Ureter (tissue), 1 donor: ENCODE measurements around the gene ATF5. TPM values are rescaled to one million over a fixed set of nuclear protein-coding genes. Genes with fewer than 3 reads are reported as not detected.

ENCODE experiments used
- DNase-seq: peaks from one replicate; pipeline ENCODE4 v3.0.0-alpha.2; 2020; ENCODE audit warnings: low spot score
- total RNA-seq: library from RNA; stranded (reverse); gene quantifications from one replicate; pipeline ENCODE4 v1.2.4, GENCODE V29; 2023
- donor health status: DM: yes; HTN: yes; CAD: no.

The ATF5 gene
- total RNA-seq, 1 donor from 2014 or later = 35.5 TPM

GRCh38 chr19:49894879-49895565 is 34.0 kb upstream of the ATF5 start:
- DNase-seq = no peak

DNA sequence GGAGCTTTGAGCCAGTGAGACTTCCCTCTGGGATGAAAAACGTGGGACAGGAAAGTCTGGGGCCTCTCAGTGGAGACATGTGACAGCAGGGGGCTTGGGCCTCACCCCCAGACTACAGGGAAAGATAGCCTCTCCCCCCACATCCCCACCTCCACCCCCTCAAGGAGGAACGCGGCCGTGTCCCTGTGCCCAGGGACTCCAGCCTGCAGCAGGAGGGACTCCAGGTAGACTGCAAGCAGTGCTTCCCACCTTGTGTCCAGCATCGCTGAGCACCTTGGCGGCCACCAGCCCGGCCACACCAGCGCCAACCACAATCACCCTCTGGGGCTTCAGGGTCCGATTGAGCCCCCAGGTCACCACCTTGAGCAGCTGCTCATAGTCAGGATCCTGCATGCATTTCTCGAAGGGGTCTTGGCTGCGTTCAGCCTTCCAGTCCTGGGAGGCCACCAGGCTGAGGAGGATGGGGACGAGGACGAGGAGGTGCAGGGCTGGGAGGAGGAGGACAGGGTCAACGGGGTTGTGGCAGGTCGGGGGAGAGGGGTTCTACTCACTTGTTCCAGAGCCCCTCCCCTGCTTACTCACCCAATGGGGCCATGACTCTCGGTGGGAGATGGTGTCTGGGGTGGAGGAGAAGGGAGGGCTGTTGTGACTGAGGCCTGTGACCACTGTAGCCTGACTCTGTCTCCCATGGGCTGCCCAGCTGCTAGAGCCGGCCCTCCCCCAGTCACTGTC is 33.3 kb upstream of the ATF5 start:
- DNase-seq = no peak

- DNase-seq = peak; percentile 63
Measured at GRCh38 chr19:49896863-49897621, 32.0 kb upstream of the ATF5 start, which contains the start of gene IL4I1. TSS of gene IL4I1 (minus strand) at chr19:49896887. CDS start at chr19:49896160, 727 bp downstream.

DNA sequence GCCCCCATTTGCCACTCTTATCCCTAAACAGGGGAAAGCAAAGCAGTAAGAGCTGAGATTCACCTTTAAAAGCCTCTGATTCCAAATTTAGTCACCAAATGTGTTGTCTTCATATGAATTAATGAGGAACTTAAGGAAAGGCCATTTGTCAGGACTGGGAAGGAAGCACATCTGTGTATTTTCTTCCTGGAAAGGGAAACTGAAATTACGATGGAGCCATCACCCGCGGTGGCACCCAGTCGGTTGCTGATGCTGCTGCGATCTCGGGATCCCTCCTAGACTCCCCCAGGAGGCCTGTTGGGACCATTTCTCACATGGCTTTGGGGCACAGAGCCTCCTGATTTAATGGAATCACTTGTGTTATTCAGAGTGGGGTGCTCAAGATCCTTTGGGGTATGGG is 24.9 kb upstream of the ATF5 start:
- no peak for DNase-seq

DNA sequence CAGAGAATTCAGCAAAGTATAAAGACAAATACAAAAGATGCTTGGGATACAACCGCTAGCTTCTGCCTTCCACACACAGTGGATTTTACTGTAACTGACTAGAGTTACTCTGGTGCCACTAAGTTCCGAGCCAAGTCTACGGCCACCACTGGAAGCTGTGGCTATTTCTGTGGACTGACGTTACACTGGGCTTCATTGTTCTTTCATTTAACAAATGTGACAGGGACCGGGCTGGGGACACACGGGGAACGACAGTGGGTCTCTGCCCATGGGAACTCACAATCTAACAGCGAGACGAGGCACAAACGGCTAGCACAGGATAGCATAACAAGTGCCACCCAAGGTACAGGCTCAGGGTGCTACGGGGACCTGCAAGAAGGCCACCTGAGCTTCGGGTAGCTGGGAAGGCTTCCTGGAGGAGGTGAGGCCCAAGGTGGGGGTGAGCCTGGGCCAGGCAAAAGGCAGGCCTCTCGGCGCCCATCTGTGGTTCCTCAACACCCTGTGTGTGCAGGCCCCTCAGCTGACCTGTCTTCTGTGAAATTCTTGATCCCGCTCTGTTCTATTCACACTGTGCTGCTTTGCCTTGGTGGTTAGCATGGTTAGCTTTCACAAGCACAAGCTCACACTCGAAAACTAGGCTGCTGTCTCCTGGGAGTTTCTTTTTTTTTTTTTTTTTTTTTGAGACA is 22.0 kb upstream of the ATF5 start:
- DNase-seq = no peak

- no peak for DNase-seq
Measured at GRCh38 chr19:49907745-49908446, 21.1 kb upstream of the ATF5 start.

DNA sequence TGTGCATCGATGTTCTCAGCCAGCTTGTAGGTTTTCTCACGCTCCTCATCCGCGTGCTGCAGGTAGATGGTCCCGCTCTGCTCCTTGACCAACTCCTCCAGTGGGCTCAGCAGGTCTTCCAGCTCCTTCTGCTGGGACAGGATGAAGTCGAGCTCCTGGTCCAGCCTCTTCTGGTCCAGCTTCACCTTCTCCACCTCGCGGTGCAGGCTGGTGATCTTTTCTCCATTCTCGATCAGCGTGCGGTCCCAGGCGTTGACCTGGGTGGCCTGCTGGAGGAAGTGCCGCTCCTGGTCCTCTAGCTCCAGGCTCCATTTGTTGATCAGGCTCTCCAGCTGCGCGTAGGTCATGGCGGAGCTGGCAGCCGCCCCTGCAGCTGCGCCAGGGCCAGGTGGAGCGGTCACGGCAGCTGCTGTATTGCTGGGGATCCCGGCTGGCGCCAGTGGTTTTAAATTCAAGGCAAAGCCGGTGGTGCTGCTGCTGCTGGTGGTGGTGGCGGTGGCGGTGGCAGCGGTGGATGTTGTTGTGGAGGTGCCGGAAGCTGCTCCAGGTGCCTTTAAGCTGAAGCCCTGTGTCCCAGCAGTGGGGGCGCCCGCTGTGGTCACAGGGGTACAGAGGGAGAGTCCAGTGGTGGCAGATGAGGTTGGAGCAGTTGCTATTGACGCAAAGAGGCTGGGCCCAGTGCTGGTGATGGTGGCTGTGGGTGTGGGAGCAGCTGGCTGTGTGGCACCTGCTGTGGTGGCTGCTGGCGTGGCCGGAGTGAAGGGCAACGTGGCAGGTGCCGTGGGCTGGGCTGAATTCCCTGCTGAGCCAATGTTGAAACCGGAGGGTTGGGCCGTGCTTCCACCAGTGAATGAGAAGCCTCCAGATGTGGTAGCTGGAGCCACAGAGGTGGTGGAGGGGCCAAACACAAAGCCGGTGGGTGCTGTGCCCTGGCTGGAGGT is 20.3 kb upstream of the ATF5 start:
- DNase-seq = no peak

- DNase-seq = no peak
Measured at GRCh38 chr19:49910179-49910578, 18.8 kb upstream of the ATF5 start.

DNA sequence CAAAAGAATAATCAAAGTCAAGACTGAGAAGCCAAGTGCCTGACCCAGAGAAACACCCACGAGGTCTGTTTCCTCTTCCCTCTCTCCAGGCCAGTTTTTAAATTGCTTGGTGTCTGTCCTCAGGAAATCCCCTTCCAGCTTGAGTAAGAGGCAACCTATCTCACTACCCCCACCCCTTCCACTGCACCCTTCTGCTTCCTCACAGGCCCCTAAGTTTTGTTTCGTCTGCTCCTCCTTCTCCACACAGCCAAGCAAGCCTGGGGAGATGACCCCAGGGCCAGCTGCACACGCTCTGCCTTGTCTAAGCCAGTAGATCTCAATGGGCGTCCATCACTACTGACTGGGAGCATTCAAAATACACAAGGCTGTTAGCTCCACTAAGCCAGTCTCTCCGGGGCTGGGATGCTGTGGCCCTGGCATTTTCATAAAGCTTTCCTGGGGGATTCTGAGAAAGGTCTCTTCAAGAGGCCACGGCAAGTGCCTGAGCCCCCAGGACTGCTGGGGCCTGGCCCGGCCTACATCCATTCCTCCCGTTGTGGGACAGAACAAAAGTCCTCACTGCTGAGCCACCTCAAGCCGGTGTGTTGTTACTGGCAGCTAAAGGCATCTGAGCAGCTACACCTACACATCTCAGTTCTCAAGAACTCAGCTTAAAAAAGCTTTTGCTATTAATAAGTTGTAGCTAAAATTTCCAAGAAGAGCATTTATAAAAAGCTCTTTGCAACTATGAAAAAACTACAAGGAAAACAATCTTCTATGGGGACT is 17.4 kb upstream of the ATF5 start:
- no peak for DNase-seq

DNA sequence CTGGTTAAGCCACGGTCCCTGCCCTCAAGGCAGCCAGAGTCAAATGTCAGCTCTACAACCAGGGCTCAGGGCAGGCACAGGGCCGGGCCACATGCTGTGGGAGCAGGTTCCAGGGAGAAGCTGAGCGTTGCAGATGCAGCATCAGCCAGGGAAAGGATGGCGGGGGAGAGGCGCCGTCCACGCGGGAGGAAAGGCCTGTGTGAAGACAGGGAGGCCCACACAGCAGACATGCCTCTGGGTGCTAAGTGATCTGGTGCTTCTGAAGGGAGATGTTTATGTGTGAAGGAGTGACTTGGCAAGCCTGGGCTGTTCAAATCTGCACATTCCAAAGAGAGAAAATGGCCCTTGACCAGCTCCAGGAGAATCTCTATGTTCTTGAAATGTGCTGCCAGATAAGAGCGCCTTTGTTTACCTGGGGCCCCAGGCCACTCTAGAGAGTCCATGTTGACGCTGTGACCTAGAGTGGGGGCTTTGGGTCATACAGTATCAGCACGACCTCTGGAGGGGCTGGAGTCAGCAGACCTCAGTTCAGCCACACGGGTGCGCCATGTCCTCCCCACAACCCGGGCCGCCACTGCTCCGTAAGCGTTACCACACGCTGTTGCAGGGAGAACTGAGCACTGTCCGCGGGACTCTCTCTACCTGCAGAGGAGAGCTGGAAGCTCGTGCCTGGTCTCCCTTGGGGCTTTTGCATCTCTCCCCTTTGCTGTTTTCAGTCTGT is 15.9 kb upstream of the ATF5 start:
- no peak for DNase-seq

- no peak for DNase-seq
Measured at GRCh38 chr19:49913720-49914119, 15.3 kb upstream of the ATF5 start.

DNA sequence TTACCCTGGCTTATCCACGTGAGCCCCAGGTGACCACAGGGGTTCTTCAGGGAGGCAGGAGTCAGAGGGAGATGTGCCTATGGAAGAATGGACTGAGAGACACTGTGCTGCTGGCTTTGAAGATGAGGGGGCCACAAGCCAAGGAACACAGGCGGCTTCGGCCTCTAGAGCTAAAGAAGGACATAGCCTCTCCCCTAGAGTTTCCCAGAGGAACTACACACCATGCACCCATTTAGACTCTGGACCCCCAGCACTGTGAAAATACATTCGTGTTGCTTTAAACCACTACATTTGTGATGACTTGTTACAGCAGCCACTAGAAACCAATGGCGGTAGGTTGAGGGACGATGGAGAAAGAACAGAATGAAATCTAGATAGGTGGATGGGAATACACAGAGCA is 13.7 kb upstream of the ATF5 start:
- DNase-seq = no peak

DNA sequence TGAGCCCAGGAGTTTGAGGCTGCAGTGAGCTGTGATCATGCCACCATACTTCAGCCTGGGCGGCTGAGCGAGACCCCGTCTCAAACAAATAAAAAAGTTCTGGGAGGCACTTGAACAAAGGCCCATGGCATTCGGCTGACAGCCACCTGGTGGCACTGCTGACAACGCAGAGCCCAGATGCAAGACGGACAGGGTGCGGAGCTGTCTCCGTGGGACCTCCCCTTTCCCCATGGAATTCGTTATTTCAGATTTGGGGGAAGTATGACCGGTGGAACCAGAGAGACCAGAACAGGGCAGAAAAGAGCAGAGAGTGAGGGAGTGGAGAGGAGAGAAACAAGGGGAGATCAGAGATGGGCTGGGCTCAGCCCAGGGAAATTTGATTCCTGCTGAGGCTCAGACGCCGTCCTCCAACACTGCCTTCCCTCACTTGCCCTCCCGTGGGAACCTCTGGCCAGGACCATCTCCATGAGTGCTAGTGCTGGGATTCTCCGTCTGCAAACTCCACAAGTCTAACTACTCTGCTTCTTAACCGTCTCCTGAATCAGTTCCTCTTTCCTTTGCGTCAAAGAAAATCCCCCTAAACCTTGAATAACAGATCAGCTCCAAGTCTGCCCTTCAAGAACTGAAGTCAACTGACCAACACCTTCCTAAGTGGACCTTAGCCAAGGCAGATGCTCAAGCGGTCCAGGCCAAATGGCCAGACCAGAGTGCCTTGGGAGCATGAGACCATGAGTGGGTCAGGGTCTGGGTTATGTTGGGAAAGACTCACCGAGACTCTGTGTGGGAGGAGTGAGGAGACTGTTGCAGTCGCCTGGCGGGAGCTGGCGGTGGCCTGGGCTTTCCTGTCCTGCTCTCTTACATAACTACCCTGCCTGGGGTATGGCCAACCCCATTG is 11.9 kb upstream of the ATF5 start:
- DNase-seq = no peak

- no peak for DNase-seq
Measured at GRCh38 chr19:49918089-49918488, 10.9 kb upstream of the ATF5 start.

- no peak for DNase-seq
Measured at GRCh38 chr19:49920624-49921363, 8.2 kb upstream of the ATF5 start.

DNA sequence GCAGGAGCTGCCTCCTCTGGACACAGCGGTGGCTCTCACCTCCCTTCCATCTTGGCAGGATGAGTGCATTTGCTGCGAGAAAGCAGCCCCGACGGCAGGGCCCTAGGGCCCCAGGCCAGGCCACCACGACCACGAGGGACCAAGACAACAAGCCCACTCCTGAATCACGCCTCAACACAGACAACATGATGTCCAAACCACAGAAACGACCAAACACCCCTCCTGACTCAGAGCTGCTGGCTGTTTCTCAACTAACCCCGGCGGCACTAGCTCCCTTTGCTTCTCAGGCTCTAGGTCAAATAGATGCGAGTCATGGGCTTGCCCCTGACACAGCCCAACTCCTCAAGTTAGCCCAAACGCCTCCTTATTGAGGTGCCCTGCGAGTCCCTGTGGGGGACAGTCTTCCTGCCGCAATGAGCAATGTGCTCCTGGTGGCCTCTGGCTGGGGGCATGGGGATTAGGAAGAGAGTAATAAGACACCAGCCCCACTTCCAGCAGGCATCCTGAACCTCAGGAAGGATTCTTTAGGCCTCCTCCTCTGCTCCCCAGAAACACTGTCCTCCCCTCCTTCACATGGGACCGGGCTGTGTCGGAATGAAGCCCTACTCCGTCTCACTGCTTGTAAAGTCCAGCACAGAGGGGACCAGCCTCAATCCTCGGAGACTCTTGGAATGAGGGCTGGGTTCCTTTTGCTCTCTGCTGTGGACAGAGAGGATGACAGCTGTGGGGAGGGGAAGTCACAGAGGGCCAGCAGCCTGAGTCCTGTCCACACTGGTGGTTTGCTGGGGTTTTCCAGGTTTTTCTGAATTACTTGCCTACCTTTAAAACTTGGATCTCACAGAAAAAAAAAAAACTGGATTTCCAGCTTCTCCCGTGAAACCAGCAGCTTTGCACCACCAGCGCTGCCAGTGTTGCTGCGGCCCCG is 6.9 kb upstream of the ATF5 start:
- no peak for DNase-seq
